Left ventricle myocardium inferior (tissue), 1 donor: ENCODE data around the gene GLYR1. TPM values are rescaled to one million over a fixed set of nuclear protein-coding genes. Genes with fewer than 3 reads are reported as not detected.
A peak's percentile ranks its signal among the peaks of the same experiment; 100 is the strongest.

Experiments
- DNase-seq: peaks from one replicate; pipeline ENCODE4 v3.0.0-alpha.2; 2020
- H3K27ac ChIP-seq: fragments of 200-600 bp; replicated peaks from 2 replicates; pipeline ENCODE4 v1.8.0; 2021
- H3K27me3 ChIP-seq: fragments of 200-600 bp; 2 replicates; pipeline ENCODE4 v1.8.0; 2021; ENCODE audit warnings: low read depth
- H3K36me3 ChIP-seq: fragments of 200-600 bp; 2 replicates; pipeline ENCODE4 v1.8.0; 2021
- H3K4me1 ChIP-seq: fragments of 200-600 bp; 2 replicates; pipeline ENCODE4 v1.8.0; 2021
- H3K4me3 ChIP-seq: fragments of 200-600 bp; 2 replicates; pipeline ENCODE4 v1.8.0; 2021; ENCODE audit warnings: mild to moderate bottlenecking, moderate library complexity
- H3K9me3 ChIP-seq: fragments of 200-600 bp; replicated peaks from 2 replicates; pipeline ENCODE4 v1.8.0; 2021
- CTCF ChIP-seq: fragments of 200-600 bp; IDR thresholded peaks from 2 replicates; pipeline ENCODE4 v1.8.0; 2021; ENCODE audit warnings: antibody characterized with exemption, mild to moderate bottlenecking, borderline replicate concordance
- intact Hi-C: fragments of 100-400 bp; cut with micrococcal nuclease; formaldehyde crosslinking; loops from one replicate; pipeline ENCODE4 v1.11.0; 2022
- total RNA-seq: library from RNA; stranded (reverse); fragmentation: NEBNext Ultra II Directional; extraction: Animal tissue kit (Norgen Biotek cat#: 25700); gene quantifications from one replicate; pipeline ENCODE4 v1.2.1, GENCODE V29; 2021
- donor health status: DM: no; HTN: yes; CAD: no; lungs with severe emphysema.

The GLYR1 gene
- total RNA-seq, 1 donor from 2014 or later: 86.7 TPM

- Histone ChIP-seq H3K27ac (no peak overlapping the region), H3K27me3 (no peaks in the 10 kb centered on the region), H3K4me3 (no peak overlapping the region), H3K4me1 (peaks cover 19% of the 10 kb centered on the region), H3K36me3 (peaks cover 69% of the 10 kb centered on the region), H3K9me3 (no peaks in the 10 kb centered on the region)
- intact Hi-C loops: no loop called here
- TF ChIP-seq CTCF: no peak
- DNase-seq: no peak
These were observed 41.5 kb upstream of the GLYR1 start for GRCh38 chr16:4888428-4889135.

DNA sequence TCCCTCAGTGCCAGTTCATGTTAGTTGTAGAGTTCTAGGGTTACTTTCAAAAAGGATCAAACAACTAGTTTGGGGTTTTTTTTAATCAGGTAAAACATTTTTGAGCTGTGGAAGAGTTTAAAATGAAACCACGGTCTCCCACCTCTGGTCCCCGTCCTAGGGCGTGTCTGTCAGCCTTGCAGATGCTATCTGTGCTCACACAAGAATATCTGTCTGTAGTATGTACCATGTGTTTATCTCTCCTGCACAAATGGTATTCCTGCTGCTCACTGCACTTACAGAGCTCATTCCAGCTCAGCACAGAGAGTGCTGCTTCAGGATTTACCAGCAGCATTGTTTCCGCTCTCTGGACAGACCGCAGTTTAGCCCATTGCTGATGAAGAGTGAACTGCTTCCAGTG lies 39.1 kb upstream of the GLYR1 start:
- H3K27ac ChIP-seq: no peak overlapping the region
- intact Hi-C loops: no loop called here
- H3K4me3 ChIP-seq: no peak overlapping the region
- H3K9me3 ChIP-seq: no peaks in the 10 kb centered on the region
- TF ChIP-seq CTCF: no peak
- DNase-seq: no peak
- H3K4me1 ChIP-seq: peaks cover 20% of the 10 kb centered on the region
- H3K36me3 ChIP-seq: peaks cover 88% of the 10 kb centered on the region
- no peaks in the 10 kb centered on the region for H3K27me3 ChIP-seq

GRCh38 chr16:4884972-4885874 lies 38.1 kb upstream of the GLYR1 start:
- Histone ChIP-seq H3K4me1 (peaks cover 21% of the 10 kb centered on the region), H3K9me3 (no peaks in the 10 kb centered on the region), H3K27me3 (no peaks in the 10 kb centered on the region), H3K36me3 (peaks cover 89% of the 10 kb centered on the region), H3K27ac (no peak overlapping the region), H3K4me3 (no peak overlapping the region)
- no peak for DNase-seq
- TF ChIP-seq CTCF: no peak
- intact Hi-C loops: no loop called here

DNA sequence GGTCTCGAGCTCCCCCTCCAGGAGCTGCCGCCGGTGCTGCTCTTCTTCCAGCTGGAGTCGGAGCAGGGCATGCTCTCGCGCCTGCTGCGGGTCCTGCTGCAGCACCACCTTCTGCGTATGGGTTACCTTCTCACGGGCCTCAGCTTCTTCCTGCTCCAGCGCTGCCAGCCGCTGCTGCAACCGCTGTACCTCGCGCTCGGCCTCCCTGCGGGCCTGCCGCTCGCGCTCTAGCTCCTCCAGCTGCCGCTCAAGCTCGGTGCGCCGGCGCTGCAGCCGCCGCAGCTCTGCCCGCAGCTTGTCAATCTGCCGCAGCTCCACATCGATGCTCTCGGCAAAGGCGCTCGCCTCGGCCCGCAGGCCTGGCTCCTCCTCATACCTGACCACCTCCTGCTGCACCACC lies 37.1 kb upstream of the GLYR1 start:
- Histone ChIP-seq H3K9me3 (no peaks in the 10 kb centered on the region), H3K36me3 (peaks cover 89% of the 10 kb centered on the region), H3K4me1 (peaks cover 21% of the 10 kb centered on the region), H3K27ac (no peak overlapping the region), H3K27me3 (no peaks in the 10 kb centered on the region), H3K4me3 (no peak overlapping the region)
- no peak for DNase-seq
- TF ChIP-seq CTCF: no peak
- intact Hi-C loops: no loop called here

GRCh38 chr16:4883501-4883900 lies 36.4 kb upstream of the GLYR1 start:
- H3K4me3 ChIP-seq: no peak overlapping the region
- peak overlapping the region; percentile 67 for H3K27ac ChIP-seq
- TF ChIP-seq CTCF: no peak
- DNase-seq: no peak
- intact Hi-C loops: no loop called here
- peaks cover 21% of the 10 kb centered on the region for H3K4me1 ChIP-seq
- H3K27me3 ChIP-seq: no peaks in the 10 kb centered on the region
- H3K36me3 ChIP-seq: peaks cover 93% of the 10 kb centered on the region
- H3K9me3 ChIP-seq: no peaks in the 10 kb centered on the region
